ENCODE results near the gene OSTN.

The OSTN gene

DNA sequence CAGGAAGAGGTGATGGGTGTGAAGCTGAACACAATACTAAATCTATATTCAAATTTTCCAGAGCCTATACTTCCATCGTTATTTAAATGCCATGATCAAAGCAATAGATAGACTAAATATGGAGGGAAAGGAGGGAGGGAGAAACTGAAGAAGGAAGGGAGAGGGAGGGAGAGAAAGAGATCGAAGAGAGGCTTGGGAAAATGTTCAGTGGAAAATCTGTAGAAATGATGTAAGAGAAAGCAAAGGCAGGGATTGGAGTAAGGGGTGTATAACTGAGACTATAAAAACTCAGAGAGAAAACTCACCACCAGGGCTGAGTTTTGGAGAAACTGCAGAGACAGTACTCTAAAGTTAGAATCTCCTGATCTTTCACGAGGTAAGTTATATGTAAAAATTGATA, at the start of gene OSTN:
TSS of gene OSTN (plus strand) at position 310 of the 400 bp plus-strand sequence. CDS start 13,292 bp downstream, outside the sequence.
- ChIA-PET CTCF (interaction anchor here (0.7 kb wide), 1 partner anchor 1907 kb away, joined by 3 read pairs; no protein-coding TSS in a partner anchor), POLR2A (no interaction called here)
- H3K4me3 ChIP-seq (ENCODE audit: low read depth, low read length): no peak within 1 kb of the TSS
- H3K9me3 ChIP-seq (ENCODE audit: control insufficient read depth, insufficient read depth, low read depth, low read length): no peaks in the 10 kb centered on the region
- no peak within 1 kb of the TSS for H3K27ac ChIP-seq (ENCODE audit: extremely low read depth, low read depth, low read length)
- H3K4me1 ChIP-seq (ENCODE audit: control insufficient read depth, insufficient read depth, low read length): no peaks in the 10 kb centered on the region
- H3K36me3 ChIP-seq (ENCODE audit: control insufficient read depth in 2 of 2, insufficient read depth in 1 of 2, low read length in 2 of 2): no peaks in the 10 kb centered on the region
- TF ChIP-seq ZNF664 (tag by site-specific recombination; IDR thresholded peaks at IDR 0.05): no peak
- TF ChIP-seq IKZF3 (tag by site-specific recombination; IDR thresholded peaks at IDR 0.05): no peak
- TF ChIP-seq, protein P1, sequence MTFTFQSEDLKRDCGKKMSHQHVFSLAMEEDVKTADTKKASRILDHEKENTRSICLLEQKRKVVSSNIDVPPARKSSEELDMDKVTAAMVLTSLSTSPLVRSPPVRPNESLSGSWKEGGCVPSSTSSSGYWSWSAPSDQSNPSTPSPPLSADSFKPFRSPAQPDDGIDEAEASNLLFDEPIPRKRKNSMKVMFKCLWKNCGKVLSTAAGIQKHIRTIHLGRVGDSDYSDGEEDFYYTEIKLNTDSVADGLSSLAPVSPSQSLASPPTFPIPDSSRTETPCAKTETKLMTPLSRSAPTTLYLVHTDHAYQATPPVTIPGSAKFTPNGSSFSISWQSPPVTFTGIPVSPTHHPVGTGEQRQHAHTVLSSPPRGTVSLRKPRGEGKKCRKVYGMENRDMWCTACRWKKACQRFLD (tag by site-specific recombination; IDR thresholded peaks at IDR 0.05): no peak
- TF ChIP-seq ZNF366 (tag by site-specific recombination; conservative IDR thresholded peaks at IDR 0.05): peak; percentile 62
- no peak for TF ChIP-seq ZNF248 (tag by site-specific recombination; IDR thresholded peaks at IDR 0.05)
- no peak for TF ChIP-seq ZFP37 (tag by site-specific recombination; IDR thresholded peaks at IDR 0.05)
- TF ChIP-seq ZNF214 (tag by site-specific recombination; IDR thresholded peaks at IDR 0.05; ENCODE audit: borderline replicate concordance): no peak
- TF ChIP-seq, protein P2, sequence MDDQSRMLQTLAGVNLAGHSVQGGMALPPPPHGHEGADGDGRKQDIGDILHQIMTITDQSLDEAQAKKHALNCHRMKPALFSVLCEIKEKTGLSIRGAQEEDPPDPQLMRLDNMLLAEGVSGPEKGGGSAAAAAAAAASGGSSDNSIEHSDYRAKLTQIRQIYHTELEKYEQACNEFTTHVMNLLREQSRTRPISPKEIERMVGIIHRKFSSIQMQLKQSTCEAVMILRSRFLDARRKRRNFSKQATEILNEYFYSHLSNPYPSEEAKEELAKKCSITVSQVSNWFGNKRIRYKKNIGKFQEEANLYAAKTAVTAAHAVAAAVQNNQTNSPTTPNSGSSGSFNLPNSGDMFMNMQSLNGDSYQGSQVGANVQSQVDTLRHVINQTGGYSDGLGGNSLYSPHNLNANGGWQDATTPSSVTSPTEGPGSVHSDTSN (CRISPR knock-in tag; IDR thresholded peaks at IDR 0.05): no peak
- TF ChIP-seq ZNF433 (tag by site-specific recombination; IDR thresholded peaks at IDR 0.05; ENCODE audit: low read depth): no peak
- TF ChIP-seq ZNF555 (tag by site-specific recombination; conservative IDR thresholded peaks at IDR 0.05): no peak
- TF ChIP-seq, protein P3, sequence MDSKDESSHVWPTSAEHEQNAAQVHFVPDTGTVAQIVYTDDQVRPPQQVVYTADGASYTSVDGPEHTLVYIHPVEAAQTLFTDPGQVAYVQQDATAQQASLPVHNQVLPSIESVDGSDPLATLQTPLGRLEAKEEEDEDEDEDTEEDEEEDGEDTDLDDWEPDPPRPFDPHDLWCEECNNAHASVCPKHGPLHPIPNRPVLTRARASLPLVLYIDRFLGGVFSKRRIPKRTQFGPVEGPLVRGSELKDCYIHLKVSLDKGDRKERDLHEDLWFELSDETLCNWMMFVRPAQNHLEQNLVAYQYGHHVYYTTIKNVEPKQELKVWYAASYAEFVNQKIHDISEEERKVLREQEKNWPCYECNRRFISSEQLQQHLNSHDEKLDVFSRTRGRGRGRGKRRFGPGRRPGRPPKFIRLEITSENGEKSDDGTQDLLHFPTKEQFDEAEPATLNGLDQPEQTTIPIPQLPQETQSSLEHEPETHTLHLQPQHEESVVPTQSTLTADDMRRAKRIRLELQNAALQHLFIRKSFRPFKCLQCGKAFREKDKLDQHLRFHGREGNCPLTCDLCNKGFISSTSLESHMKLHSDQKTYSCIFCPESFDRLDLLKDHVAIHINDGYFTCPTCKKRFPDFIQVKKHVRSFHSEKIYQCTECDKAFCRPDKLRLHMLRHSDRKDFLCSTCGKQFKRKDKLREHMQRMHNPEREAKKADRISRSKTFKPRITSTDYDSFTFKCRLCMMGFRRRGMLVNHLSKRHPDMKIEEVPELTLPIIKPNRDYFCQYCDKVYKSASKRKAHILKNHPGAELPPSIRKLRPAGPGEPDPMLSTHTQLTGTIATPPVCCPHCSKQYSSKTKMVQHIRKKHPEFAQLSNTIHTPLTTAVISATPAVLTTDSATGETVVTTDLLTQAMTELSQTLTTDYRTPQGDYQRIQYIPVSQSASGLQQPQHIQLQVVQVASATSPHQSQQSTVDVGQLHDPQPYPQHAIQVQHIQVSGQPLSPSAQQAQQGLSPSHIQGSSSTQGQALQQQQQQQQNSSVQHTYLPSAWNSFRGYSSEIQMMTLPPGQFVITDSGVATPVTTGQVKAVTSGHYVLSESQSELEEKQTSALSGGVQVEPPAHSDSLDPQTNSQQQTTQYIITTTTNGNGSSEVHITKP (tag by site-specific recombination; IDR thresholded peaks at IDR 0.05): 0 out of 2 replicates have a peak, but pooled peaks have one; percentile 11
- no peak for TF ChIP-seq ZNF701 (tag by site-specific recombination; IDR thresholded peaks at IDR 0.05)
- TF ChIP-seq ZNF362 (tag by site-specific recombination; IDR thresholded peaks at IDR 0.05): no peak
- no peak for TF ChIP-seq EGR2 (tag by site-specific recombination; IDR thresholded peaks at IDR 0.05; ENCODE audit: low read depth)
- TF ChIP-seq, protein P4, sequence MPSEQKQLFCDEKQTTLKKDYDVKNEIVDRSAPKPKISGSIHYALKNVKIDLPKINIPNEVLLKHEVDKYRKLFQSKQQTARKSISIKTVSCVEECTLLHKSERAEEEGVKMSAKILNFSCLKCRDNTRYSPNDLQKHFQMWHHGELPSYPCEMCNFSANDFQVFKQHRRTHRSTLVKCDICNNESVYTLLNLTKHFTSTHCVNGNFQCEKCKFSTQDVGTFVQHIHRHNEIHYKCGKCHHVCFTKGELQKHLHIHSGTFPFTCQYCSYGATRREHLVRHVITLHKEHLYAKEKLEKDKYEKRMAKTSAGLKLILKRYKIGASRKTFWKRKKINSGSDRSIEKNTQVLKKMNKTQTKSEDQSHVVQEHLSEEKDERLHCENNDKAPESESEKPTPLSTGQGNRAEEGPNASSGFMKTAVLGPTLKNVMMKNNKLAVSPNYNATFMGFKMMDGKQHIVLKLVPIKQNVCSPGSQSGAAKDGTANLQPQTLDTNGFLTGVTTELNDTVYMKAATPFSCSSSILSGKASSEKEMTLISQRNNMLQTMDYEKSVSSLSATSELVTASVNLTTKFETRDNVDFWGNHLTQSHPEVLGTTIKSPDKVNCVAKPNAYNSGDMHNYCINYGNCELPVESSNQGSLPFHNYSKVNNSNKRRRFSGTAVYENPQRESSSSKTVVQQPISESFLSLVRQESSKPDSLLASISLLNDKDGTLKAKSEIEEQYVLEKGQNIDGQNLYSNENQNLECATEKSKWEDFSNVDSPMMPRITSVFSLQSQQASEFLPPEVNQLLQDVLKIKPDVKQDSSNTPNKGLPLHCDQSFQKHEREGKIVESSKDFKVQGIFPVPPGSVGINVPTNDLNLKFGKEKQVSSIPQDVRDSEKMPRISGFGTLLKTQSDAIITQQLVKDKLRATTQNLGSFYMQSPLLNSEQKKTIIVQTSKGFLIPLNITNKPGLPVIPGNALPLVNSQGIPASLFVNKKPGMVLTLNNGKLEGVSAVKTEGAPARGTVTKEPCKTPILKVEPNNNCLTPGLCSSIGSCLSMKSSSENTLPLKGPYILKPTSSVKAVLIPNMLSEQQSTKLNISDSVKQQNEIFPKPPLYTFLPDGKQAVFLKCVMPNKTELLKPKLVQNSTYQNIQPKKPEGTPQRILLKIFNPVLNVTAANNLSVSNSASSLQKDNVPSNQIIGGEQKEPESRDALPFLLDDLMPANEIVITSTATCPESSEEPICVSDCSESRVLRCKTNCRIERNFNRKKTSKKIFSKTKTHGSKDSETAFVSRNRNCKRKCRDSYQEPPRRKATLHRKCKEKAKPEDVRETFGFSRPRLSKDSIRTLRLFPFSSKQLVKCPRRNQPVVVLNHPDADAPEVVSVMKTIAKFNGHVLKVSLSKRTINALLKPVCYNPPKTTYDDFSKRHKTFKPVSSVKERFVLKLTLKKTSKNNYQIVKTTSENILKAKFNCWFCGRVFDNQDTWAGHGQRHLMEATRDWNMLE (tag by site-specific recombination; conservative IDR thresholded peaks at IDR 0.05; ENCODE audit: low read depth): no peak
- no peak for TF ChIP-seq GLIS1 (tag by site-specific recombination; IDR thresholded peaks at IDR 0.05)
- TF ChIP-seq, protein P5, sequence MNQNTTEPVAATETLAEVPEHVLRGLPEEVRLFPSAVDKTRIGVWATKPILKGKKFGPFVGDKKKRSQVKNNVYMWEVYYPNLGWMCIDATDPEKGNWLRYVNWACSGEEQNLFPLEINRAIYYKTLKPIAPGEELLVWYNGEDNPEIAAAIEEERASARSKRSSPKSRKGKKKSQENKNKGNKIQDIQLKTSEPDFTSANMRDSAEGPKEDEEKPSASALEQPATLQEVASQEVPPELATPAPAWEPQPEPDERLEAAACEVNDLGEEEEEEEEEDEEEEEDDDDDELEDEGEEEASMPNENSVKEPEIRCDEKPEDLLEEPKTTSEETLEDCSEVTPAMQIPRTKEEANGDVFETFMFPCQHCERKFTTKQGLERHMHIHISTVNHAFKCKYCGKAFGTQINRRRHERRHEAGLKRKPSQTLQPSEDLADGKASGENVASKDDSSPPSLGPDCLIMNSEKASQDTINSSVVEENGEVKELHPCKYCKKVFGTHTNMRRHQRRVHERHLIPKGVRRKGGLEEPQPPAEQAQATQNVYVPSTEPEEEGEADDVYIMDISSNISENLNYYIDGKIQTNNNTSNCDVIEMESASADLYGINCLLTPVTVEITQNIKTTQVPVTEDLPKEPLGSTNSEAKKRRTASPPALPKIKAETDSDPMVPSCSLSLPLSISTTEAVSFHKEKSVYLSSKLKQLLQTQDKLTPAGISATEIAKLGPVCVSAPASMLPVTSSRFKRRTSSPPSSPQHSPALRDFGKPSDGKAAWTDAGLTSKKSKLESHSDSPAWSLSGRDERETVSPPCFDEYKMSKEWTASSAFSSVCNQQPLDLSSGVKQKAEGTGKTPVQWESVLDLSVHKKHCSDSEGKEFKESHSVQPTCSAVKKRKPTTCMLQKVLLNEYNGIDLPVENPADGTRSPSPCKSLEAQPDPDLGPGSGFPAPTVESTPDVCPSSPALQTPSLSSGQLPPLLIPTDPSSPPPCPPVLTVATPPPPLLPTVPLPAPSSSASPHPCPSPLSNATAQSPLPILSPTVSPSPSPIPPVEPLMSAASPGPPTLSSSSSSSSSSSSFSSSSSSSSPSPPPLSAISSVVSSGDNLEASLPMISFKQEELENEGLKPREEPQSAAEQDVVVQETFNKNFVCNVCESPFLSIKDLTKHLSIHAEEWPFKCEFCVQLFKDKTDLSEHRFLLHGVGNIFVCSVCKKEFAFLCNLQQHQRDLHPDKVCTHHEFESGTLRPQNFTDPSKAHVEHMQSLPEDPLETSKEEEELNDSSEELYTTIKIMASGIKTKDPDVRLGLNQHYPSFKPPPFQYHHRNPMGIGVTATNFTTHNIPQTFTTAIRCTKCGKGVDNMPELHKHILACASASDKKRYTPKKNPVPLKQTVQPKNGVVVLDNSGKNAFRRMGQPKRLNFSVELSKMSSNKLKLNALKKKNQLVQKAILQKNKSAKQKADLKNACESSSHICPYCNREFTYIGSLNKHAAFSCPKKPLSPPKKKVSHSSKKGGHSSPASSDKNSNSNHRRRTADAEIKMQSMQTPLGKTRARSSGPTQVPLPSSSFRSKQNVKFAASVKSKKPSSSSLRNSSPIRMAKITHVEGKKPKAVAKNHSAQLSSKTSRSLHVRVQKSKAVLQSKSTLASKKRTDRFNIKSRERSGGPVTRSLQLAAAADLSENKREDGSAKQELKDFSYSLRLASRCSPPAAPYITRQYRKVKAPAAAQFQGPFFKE (tag by site-specific recombination; IDR thresholded peaks at IDR 0.05; ENCODE audit: borderline replicate concordance): no peak
- no peak for TF ChIP-seq ZNF791 (tag by site-specific recombination; IDR thresholded peaks at IDR 0.05)
- TF ChIP-seq ZEB2 (tag by site-specific recombination; IDR thresholded peaks at IDR 0.05): no peak
- TF ChIP-seq GFI1B (tag by site-specific recombination; IDR thresholded peaks at IDR 0.05): 0 out of 2 replicates have a peak, but pooled peaks have one; percentile 27
